NCI-H446 treated with DMSO at 0.1 percent for 48 hours (cell line): ENCODE data around the gene FRS2.
"Not testable (repeated sequence)": the region's sequence is repeated elsewhere in the genome, so short reads cannot be mapped to it uniquely, and the experiment has no call there.

Experiments used
- DNase-seq: peaks from one replicate; lab custom pipeline; 2025; lab: John Stamatoyannopoulos, UW

FRS2 gene

GRCh38 chr12:69580074-69580473, 109.9 kb downstream of the FRS2 start:
- DNase-seq: no peak

GRCh38 chr12:69583203-69583602, 113.0 kb downstream of the FRS2 start:
- DNase-seq: no peak

GRCh38 chr12:69585189-69586062, 115.2 kb downstream of the FRS2 start, which contains the start of gene CCT2:
Gene CCT2, plus strand, starts transcription at chr12:69585459. Its CDS starts 63 bp downstream, at chr12:69585522.
- peak; percentile 88 for DNase-seq

GRCh38 chr12:69588527-69588926, 118.3 kb downstream of the FRS2 start:
- DNase-seq: no peak

- DNase-seq: no peak
These were observed 118.9 kb downstream of the FRS2 start for GRCh38 chr12:69589082-69589481.

DNA sequence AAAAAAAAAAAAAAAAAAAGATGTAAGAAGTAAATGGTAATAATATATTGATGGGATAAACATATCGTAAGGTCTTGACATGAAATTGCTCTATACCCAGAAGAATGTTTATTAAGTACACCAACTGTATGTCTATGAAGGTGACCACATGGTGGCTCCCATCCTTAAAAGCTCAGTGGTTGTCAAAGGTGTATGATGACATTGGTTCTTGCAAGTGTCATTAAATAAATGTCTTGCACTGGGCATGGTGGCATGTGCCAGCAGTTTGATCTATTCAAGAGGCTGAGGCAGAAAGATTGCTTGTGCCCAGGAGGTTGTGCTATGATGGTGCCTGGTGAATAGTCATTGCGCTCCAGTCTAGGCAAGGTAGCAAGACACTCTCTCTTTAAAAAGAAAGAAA, 125.5 kb downstream of the FRS2 start:
- no peak for DNase-seq

- DNase-seq: no peak
These were observed 128.1 kb downstream of the FRS2 start for GRCh38 chr12:69598174-69598753.

- DNase-seq: no peak
These were observed 130.6 kb downstream of the FRS2 start for GRCh38 chr12:69600804-69601203.

DNA sequence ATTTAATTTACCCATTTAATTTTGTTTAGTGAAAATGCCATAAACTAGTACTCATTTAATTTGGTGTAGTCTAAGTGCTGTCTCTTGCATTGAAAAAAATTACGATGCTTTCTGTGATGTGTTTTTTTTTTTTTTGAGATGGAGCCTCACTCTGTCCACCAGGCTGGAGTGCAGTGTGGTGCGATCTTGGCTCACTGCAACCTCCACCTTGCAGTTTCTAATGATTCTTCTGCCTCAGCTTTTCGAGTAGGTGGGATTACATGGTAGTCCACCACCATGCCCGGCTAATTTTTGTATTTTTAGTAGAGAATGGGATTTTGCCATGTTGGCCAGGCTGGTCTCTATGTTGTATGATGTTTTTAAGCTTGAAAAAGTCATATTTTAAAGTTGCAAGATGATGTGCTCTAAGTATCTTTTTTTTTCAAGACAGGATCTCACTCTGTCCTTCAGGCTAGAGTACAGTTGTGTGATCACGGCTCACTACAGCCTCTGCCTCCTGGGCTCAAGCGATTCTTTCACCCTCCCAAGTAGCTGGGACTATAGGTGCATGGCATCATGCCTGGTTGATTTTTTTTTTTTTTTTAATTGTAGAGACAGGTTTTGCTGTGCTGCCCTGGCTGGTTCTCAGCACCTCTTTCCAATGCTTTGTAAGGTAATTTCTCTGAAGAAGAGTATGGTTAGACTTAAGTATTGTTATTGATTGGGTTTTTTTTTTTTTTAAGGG, 131.9 kb downstream of the FRS2 start:
- no peak for DNase-seq

DNA sequence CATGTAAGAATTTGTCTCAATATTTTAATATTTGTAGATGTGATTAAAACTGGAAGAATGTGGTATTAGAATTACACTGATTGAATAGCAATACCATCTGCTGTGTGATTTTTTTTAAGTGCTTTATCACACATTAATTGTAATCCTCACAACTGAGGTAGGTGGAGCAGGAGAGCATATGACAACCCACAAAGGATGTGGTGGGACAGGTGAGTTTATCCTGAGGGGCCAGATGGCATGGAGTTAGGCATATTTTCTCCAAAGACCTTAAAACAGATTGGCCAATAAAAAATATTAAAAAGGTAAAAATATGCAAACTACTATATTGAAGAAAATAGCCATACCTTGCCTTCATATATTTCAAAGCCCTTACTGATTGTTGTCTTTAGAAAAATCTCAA, 132.8 kb downstream of the FRS2 start:
- DNase-seq: no peak

- DNase-seq: not testable (repeated sequence)
These were observed 133.4 kb downstream of the FRS2 start for GRCh38 chr12:69603556-69603955.

GRCh38 chr12:69604275-69604674, 134.1 kb downstream of the FRS2 start:
- not testable (repeated sequence) for DNase-seq

GRCh38 chr12:69608114-69608513, 137.9 kb downstream of the FRS2 start:
- DNase-seq: no peak

DNA sequence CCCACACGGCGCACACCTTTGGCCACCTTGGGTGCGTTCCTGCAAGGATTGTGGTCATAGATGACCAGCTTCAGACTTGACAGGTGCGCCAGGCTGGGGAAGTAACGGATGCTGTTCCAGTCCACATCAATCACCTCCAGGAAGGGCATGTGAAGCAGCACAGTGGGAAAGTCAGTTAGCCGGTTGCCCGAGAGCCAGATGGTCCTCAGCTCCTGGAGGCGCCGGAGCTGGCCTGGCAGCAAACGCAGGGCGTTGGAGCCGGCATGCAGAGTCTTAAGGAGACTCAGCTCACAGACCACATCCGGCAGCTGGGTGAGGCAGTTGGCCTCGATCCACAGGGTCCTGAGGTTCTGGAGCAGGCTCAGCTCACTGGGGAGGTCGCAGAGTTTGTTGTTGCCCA, 139.9 kb downstream of the FRS2 start:
- DNase-seq: peak; percentile 41

DNA sequence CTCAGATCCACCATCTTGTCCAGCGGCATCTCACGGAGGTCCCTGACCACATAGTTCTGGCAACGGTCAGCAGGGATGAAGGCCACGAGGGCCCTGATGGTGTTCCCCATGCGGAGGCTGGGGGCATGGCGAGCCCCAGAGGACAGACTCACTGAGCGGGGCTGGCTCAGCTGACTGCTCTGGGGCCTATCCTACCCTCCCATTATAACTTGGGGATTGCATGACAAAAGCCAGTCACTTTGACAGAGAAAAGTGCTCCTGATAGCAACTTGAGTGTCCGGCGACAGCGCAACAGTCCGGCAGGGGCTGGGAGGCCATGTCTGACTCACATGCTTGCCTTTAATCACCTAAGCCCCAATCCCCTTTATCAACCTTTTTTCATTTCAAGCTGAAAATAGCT, 140.5 kb downstream of the FRS2 start, which contains the start of gene LRRC10:
Gene LRRC10, minus strand, starts transcription at position 179 of the 400 bp plus-strand sequence. Its CDS starts 69 bp downstream, at position 110.
- DNase-seq: no peak

GRCh38 chr12:69613351-69613750, 143.2 kb downstream of the FRS2 start:
- no peak for DNase-seq

GRCh38 chr12:69616025-69616424, 145.8 kb downstream of the FRS2 start:
- DNase-seq: no peak

GRCh38 chr12:69619050-69619449, 148.9 kb downstream of the FRS2 start:
- no peak for DNase-seq

GRCh38 chr12:69620077-69620476, 149.9 kb downstream of the FRS2 start:
- no peak for DNase-seq

GRCh38 chr12:69620921-69621320, 150.7 kb downstream of the FRS2 start:
- DNase-seq: no peak

GRCh38 chr12:69621551-69621950, 151.4 kb downstream of the FRS2 start:
- no peak for DNase-seq

- DNase-seq: no peak
These were observed 153.8 kb downstream of the FRS2 start for GRCh38 chr12:69623970-69624369.

DNA sequence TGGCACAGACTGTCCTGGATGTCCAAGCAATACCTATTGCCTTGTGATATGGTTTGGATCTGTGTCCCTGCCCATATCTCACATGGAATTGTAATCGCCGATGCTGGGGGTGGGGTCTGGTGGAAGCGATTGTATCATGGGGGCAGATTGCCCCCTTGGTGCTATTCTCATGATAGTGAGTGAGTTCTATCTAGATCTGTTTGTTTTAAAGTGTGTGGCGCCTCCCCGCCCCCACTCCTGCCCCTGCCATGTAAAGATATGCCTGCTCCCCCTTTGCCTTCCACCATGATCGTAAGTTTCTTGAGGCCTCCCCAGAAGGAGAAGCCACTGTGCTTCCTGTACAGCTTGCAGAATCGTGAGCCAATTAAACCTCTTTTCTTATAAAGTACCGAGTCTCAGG, 157.3 kb downstream of the FRS2 start:
- DNase-seq: no peak
